ENCODE results near the gene ACSM3. TPM values are rescaled to one million over a fixed set of nuclear protein-coding genes. Genes with fewer than 3 reads are reported as not detected.

ACSM3 gene
- total and polyA plus RNA-seq, 10 of the 15 experiments (the other 5 are each of a cell fraction or from before 2014, with no cell fraction given), result 4.9 to 21.0 (median 7.0) TPM

DNA sequence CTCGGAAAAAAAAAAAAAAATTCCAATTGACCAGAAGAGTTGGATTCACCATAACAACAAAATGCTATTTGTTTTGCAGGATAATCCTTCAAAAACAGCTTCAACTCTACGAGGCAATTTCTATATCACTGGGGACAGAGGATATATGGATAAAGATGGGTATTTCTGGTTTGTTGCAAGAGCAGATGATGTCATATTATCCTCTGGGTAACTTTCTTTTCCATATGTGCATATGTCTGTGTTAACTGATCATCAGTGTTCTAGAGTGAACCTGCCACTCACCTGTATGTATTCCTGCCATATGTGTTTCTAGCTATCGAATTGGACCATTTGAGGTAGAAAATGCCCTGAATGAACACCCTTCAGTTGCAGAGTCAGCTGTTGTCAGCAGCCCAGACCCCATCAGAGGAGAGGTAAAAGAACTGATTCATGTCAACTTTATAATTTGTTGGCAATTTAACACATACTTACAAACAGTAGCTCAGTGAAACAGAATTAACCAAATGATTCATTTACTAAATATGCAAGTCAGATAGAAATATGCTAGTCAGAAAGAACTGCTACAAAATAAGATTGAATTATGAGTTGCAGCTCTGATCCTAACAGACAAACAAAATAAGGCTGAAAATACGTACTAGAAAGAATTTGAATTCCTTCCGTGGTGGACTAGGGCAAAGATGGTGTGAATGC is 28.3 kb downstream of the ACSM3 start (continued):
- no peak for TF ChIP-seq SP1 (IDR thresholded peaks at IDR 0.05; ENCODE audit: low read depth, low read length)
- TF ChIP-seq MEF2B (IDR thresholded peaks at IDR 0.05; ENCODE audit: partially characterized antibody, poor library complexity, severe bottlenecking), result no peak
- no peak for TF ChIP-seq CHD4 (IDR thresholded peaks at IDR 0.05)
- TF ChIP-seq, protein P1, sequence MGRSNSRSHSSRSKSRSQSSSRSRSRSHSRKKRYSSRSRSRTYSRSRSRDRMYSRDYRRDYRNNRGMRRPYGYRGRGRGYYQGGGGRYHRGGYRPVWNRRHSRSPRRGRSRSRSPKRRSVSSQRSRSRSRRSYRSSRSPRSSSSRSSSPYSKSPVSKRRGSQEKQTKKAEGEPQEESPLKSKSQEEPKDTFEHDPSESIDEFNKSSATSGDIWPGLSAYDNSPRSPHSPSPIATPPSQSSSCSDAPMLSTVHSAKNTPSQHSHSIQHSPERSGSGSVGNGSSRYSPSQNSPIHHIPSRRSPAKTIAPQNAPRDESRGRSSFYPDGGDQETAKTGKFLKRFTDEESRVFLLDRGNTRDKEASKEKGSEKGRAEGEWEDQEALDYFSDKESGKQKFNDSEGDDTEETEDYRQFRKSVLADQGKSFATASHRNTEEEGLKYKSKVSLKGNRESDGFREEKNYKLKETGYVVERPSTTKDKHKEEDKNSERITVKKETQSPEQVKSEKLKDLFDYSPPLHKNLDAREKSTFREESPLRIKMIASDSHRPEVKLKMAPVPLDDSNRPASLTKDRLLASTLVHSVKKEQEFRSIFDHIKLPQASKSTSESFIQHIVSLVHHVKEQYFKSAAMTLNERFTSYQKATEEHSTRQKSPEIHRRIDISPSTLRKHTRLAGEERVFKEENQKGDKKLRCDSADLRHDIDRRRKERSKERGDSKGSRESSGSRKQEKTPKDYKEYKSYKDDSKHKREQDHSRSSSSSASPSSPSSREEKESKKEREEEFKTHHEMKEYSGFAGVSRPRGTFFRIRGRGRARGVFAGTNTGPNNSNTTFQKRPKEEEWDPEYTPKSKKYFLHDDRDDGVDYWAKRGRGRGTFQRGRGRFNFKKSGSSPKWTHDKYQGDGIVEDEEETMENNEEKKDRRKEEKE (IDR thresholded peaks at IDR 0.05), result no peak
- TF ChIP-seq, protein P2, sequence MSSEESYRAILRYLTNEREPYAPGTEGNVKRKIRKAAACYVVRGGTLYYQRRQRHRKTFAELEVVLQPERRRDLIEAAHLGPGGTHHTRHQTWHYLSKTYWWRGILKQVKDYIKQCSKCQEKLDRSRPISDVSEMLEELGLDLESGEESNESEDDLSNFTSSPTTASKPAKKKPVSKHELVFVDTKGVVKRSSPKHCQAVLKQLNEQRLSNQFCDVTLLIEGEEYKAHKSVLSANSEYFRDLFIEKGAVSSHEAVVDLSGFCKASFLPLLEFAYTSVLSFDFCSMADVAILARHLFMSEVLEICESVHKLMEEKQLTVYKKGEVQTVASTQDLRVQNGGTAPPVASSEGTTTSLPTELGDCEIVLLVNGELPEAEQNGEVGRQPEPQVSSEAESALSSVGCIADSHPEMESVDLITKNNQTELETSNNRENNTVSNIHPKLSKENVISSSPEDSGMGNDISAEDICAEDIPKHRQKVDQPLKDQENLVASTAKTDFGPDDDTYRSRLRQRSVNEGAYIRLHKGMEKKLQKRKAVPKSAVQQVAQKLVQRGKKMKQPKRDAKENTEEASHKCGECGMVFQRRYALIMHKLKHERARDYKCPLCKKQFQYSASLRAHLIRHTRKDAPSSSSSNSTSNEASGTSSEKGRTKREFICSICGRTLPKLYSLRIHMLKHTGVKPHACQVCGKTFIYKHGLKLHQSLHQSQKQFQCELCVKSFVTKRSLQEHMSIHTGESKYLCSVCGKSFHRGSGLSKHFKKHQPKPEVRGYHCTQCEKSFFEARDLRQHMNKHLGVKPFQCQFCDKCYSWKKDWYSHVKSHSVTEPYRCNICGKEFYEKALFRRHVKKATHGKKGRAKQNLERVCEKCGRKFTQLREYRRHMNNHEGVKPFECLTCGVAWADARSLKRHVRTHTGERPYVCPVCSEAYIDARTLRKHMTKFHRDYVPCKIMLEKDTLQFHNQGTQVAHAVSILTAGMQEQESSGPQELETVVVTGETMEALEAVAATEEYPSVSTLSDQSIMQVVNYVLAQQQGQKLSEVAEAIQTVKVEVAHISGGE (CRISPR knock-in tag; IDR thresholded peaks at IDR 0.05), result no peak

DNA sequence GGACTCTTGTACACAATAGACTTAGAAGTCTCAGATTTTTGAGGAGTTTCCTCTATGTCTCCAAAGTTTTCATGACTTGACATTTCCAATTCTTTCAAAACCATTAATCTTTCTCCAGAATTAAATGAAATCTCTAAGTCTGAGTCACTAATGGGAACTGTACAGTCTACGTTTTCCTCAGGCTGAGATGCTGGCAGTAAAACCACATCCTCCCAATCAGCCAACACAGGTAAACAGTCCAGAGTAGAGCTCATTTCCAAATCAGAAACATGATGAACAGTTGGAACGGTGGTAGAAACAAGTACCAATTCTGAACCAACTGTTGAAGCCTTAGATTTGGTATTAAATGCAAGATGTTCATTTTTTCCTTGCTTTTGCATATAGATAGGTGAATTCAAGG is 34.5 kb downstream of the ACSM3 start:
- Histone ChIP-seq H3K27me3 (replicated peaks in 1 of 2; ENCODE audit: control insufficient read depth in 2 of 2, insufficient read depth in 2 of 2, low read length in 1 of 2) (no peaks in the 10 kb centered on the region), H3K9ac (ENCODE audit: control insufficient read depth, insufficient read depth, low read length) (no peak overlapping the region), H3K79me2 (ENCODE audit: control insufficient read depth, insufficient read depth, low read length) (no peaks in the 10 kb centered on the region), H2AFZ (ENCODE audit: control insufficient read depth, low read depth, low read length) (no peak overlapping the region), H3K9me3 (replicated peaks; ENCODE audit: control insufficient read depth, insufficient read depth, low read length) (no peaks in the 10 kb centered on the region), H4K20me1 (ENCODE audit: control insufficient read depth, insufficient read depth) (no peaks in the 10 kb centered on the region), H3K4me3 (no peak overlapping the region), H3K27ac (ENCODE audit: control insufficient read depth, insufficient read depth) (no peak overlapping the region), H3K4me2 (ENCODE audit: control insufficient read depth, insufficient read depth) (no peak overlapping the region), H3K4me1 (ENCODE audit: control insufficient read depth, insufficient read depth, low read length) (no peaks in the 10 kb centered on the region), H3K36me3 (ENCODE audit: control insufficient read depth in 2 of 2, insufficient read depth in 2 of 2, low read length in 1 of 2) (no peaks in the 10 kb centered on the region)
- intact Hi-C loops (cut with micrococcal nuclease; ENCODE audit: unreplicated experiment) (no loop called here), in situ Hi-C loops (cut with MboI) (no loop called here)
- FAIRE-seq, result no peak
- ChIA-PET SMC1A (ENCODE audit: uncharacterized antibody, unreplicated experiment) (no interaction called here), POLR2A (no interaction called here), CTCF (interaction anchor here (1.0 to 1.9 kb wide), 5 partner anchors 11 to 286 kb away, joined by 3 to 6 read pairs (median 3); no protein-coding TSS in a partner anchor), RAD21 (ENCODE audit: unreplicated experiment) (no interaction called here)
- TF ChIP-seq, protein P3, sequence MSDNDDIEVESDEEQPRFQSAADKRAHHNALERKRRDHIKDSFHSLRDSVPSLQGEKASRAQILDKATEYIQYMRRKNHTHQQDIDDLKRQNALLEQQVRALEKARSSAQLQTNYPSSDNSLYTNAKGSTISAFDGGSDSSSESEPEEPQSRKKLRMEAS (IDR thresholded peaks at IDR 0.05; ENCODE audit: low read depth, low read length), result no peak
- TF ChIP-seq WRNIP1 (IDR thresholded peaks at IDR 0.05; ENCODE audit: borderline replicate concordance, low read depth, low read length), result no peak
- no peak for TF ChIP-seq FOXK2 (IDR thresholded peaks at IDR 0.05)
- TF ChIP-seq SMAD5 (IDR thresholded peaks at IDR 0.05; ENCODE audit: low read depth), result no peak
- BruUV-seq (replicated peaks), result no TSS peak
- no peak for DNase-seq (ENCODE audit: low read depth, low spot score)
- WGBS (ENCODE audit: insufficient coverage, insufficient replicate concordance, low lambda C conversion rate, missing lambda C conversion rate), result 22% methylated on average over 2 of the region's 2 CpGs
- ATAC-seq, result no peak
